Adrenal gland (tissue), 5 donors: ENCODE measurements around the gene SHISA5.

Experiments used
- CTCF ChIP-seq, 6 experiments: fragments of 450-650 bp in 4 of 6; fragments of 200-600 bp in 2 of 6; sonication (generic) in 1 of 6; IDR thresholded peaks; 1 replicate in 5 of 6; 2 replicates in 1 of 6; pipeline versions ENCODE4 v1.5.1 to v1.8.0; 2016 to 2021; ENCODE audit warnings: antibody characterized with exemption in 6 of 6, mild to moderate bottlenecking in 2 of 6, moderate library complexity in 1 of 6
- POLR2A ChIP-seq, 2 donors: fragments of 450-650 bp; IDR thresholded peaks; one replicate each; pipeline ENCODE4 v1.6.1; 2017; ENCODE audit warnings: antibody characterized with exemption in 2 of 2, mild to moderate bottlenecking in 2 of 2, moderate library complexity in 1 of 2
- donor health status: DM: no; HTN: no; CAD: no.

- TF ChIP-seq CTCF (IDR thresholded peaks at IDR 0.05): no peak
- no peak for TF ChIP-seq POLR2A (IDR thresholded peaks at IDR 0.05)
Measured at GRCh38 chr3:48518638-48519276, 14.8 kb upstream of the SHISA5 start.
